CD4-positive, alpha-beta memory T cell (primary cell): ENCODE results near the gene PHF10. TPM values are rescaled to one million over a fixed set of nuclear protein-coding genes. Genes with fewer than 3 reads are reported as not detected.

Source experiments
- CTCF ChIA-PET: fragments of 350-600 bp; sonication (Branson Sonifier 250); formaldehyde crosslinking; loops from one replicate; lab custom pipeline; 2021; ENCODE audit warnings: inconsistent platforms; ENCODE audit not compliant: partially characterized antibody; lab: Charles Lee
- POLR2A ChIA-PET: fragments of 350-600 bp; sonication (Branson Sonifier 250); formaldehyde crosslinking; loops from one replicate; lab custom pipeline; 2021; ENCODE audit not compliant: partially characterized antibody; lab: Charles Lee
- DNase-seq, 5 donors: peaks; one replicate each; pipeline versions ENCODE4 v3.0.0 to v3.0.0-alpha.2; 2020 to 2022; ENCODE audit warnings: mixed read lengths in 1 of 5
- H3K27ac ChIP-seq: one replicate; pipeline ENCODE4 v1.7.0; 2013; ENCODE audit warnings: low read depth, low read length
- H3K27me3 ChIP-seq: 2 replicates; pipeline ENCODE4 v1.7.0; 2013; ENCODE audit warnings: mild to moderate bottlenecking, low read length, moderate library complexity; ENCODE audit not compliant: insufficient read depth
- H3K36me3 ChIP-seq: 2 replicates; pipeline ENCODE4 v1.7.0; 2013; ENCODE audit warnings: mild to moderate bottlenecking, low read length, moderate library complexity; ENCODE audit not compliant: insufficient read depth
- H3K4me1 ChIP-seq: 2 replicates; pipeline ENCODE4 v1.7.0; 2013; ENCODE audit warnings: mild to moderate bottlenecking, low read length, moderate library complexity; ENCODE audit not compliant: insufficient read depth
- H3K4me3 ChIP-seq, 2 donors: one replicate each; pipeline ENCODE4 v1.7.0; 2013; ENCODE audit warnings: low read length in 2 of 2, mild to moderate bottlenecking in 1 of 2
- H3K9me3 ChIP-seq, 2 donors: one replicate each; pipeline ENCODE4 v1.7.0; 2013; ENCODE audit warnings: low read length in 2 of 2, control low read depth in 1 of 2; ENCODE audit not compliant: control insufficient read depth in 1 of 2
- H3K27ac Mint-ChIP-seq, 7 donors: one replicate each; pipeline ENCODE4 v1.8.0; 2020 to 2021; ENCODE audit warnings: mixed read lengths in 7 of 7, mild to moderate bottlenecking in 6 of 7, inconsistent platforms in 3 of 7, moderate library complexity in 3 of 7
- H3K27me3 Mint-ChIP-seq, 2 donors: one replicate each; pipeline ENCODE4 v1.8.0; 2020 to 2021; ENCODE audit warnings: mixed read lengths in 2 of 2
- H3K36me3 Mint-ChIP-seq, 2 donors: one replicate each; pipeline ENCODE4 v1.8.0; 2020 to 2021; ENCODE audit warnings: mixed read lengths in 2 of 2, inconsistent platforms in 1 of 2, mild to moderate bottlenecking in 1 of 2
- H3K4me1 Mint-ChIP-seq, 4 donors: one replicate each; pipeline ENCODE4 v1.8.0; 2020 to 2021; ENCODE audit warnings: mixed read lengths in 4 of 4, mild to moderate bottlenecking in 1 of 4
- H3K4me3 Mint-ChIP-seq, 8 donors: one replicate each; pipeline ENCODE4 v1.8.0; 2020 to 2021; ENCODE audit warnings: mixed read lengths in 8 of 8, mild to moderate bottlenecking in 7 of 8, moderate library complexity in 6 of 8, inconsistent platforms in 3 of 8
- H3K9me3 Mint-ChIP-seq, 8 donors: one replicate each; pipeline ENCODE4 v1.8.0; 2020 to 2021; ENCODE audit warnings: mixed read lengths in 8 of 8, mild to moderate bottlenecking in 5 of 8, inconsistent platforms in 3 of 8, moderate library complexity in 1 of 8
- intact Hi-C: fragments of 100-400 bp; cut with micrococcal nuclease; formaldehyde crosslinking; loops from one replicate; pipeline ENCODE4 v1.15.1; 2023
- polyA plus RNA-seq, 2 donors: library from polyadenylated mRNA; unstranded; fragments of 300-500 nt; fragmentation: Illumina TruSeq; gene quantifications; one replicate each; pipeline ENCODE4 v1.2.3, GENCODE V29; 2021
- total RNA-seq, 2 experiments: library from RNA; stranded (reverse); gene quantifications; one replicate each; pipeline ENCODE4 v1.2.3, GENCODE V29; 2021

PHF10 gene
- total and polyA plus RNA-seq, 4 experiments from 2014 or later: 17.5 to 108 (median 64.8) TPM

DNA sequence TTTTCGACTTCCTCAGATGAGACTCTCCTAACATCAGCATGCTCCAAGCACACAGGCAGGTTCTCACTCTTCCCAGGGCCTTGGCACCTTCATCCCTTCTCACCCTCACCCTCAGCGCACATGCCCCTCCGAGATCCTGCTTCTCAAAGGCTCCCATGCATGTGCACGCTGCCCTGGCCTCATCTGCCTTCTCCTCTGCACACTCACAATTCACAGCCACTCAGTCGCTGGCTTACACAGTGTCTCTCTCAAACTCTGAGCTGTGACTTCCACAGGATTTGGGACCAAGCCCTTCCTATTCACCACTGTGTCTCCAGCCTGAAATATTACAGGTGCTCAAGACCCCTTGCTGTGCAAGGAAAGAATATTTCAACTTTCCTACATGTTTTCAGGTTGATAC, 52.7 kb downstream of the PHF10 start:
- H3K36me3 ChIP-seq: no peaks in the 10 kb centered on the region
- no peaks in the 10 kb centered on the region for H3K9me3 ChIP-seq
- DNase-seq: no peak
- Mint-ChIP-seq H3K36me3 (peaks cover 33% of the 10 kb centered on the region in 2 donors), H3K27me3 (no peaks in the 10 kb centered on the region), H3K4me3 (no peak overlapping the region), H3K27ac (peak overlapping the region in 2 of 7 donors; percentile 5 to 52), H3K9me3 (peaks cover 0 to 2% (median 0%) of the 10 kb centered on the region in 8 donors), H3K4me1 (peaks cover 0 to 7% (median 3%) of the 10 kb centered on the region in 4 donors)
- H3K4me1 ChIP-seq: no peaks in the 10 kb centered on the region
- H3K4me3 ChIP-seq: no peak overlapping the region
- intact Hi-C loops: no loop called here
- POLR2A ChIA-PET: no interaction called here
- H3K27ac ChIP-seq: no peak overlapping the region
- H3K27me3 ChIP-seq: no peaks in the 10 kb centered on the region
- CTCF ChIA-PET: no interaction called here

DNA sequence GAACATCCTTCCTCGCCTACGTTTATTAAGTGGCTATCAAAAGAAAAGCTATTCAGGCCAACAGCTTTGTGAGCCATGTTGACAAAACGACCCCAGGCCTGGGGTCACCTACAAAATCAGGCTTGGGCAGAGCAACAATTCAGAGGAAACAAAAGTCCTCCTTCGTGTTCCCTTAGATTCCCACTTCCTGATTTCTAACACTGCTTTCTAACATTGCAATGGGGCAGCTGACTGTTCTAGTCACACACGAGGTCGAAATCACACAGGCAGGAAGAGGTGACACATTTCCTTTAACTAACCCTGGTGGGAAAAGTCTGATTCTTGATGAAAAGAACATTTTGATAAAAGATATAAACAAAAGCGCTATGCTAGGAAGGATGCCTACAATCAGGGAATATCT, 54.4 kb downstream of the PHF10 start:
- ChIA-PET CTCF (interaction anchor here (1.5 kb wide), 1 partner anchor 22 kb away, joined by 3 read pairs; no protein-coding TSS in a partner anchor), POLR2A (no interaction called here)
- Mint-ChIP-seq H3K36me3 (peaks cover 34 to 43% of the 10 kb centered on the region in 2 donors), H3K4me3 (no peak overlapping the region), H3K27me3 (no peaks in the 10 kb centered on the region), H3K4me1 (peaks cover 0 to 7% (median 3%) of the 10 kb centered on the region in 4 donors), H3K27ac (peak overlapping the region in 3 of 7 donors; percentile 14 to 49 (median 34)), H3K9me3 (peaks cover 0 to 2% (median 0%) of the 10 kb centered on the region in 8 donors)
- DNase-seq: no peak
- H3K27me3 ChIP-seq: no peaks in the 10 kb centered on the region
- H3K4me3 ChIP-seq: no peak overlapping the region
- no peaks in the 10 kb centered on the region for H3K36me3 ChIP-seq
- no peaks in the 10 kb centered on the region for H3K9me3 ChIP-seq
- no peak overlapping the region for H3K27ac ChIP-seq
- intact Hi-C loops: no loop called here
- H3K4me1 ChIP-seq: no peaks in the 10 kb centered on the region

- no peak overlapping the region for H3K4me3 Mint-ChIP-seq
- Histone ChIP-seq H3K4me1 (no peaks in the 10 kb centered on the region), H3K4me3 (no peak overlapping the region), H3K36me3 (no peaks in the 10 kb centered on the region), H3K27ac (no peak overlapping the region), H3K27me3 (no peaks in the 10 kb centered on the region), H3K9me3 (no peaks in the 10 kb centered on the region)
- intact Hi-C loops: no loop called here
- peak overlapping the region in 1 of 7 donors; percentile 38 for H3K27ac Mint-ChIP-seq
- no peaks in the 10 kb centered on the region for H3K9me3 Mint-ChIP-seq
- peaks cover 31 to 42% of the 10 kb centered on the region in 2 donors for H3K36me3 Mint-ChIP-seq
- DNase-seq: no peak
- no peaks in the 10 kb centered on the region for H3K27me3 Mint-ChIP-seq
- POLR2A ChIA-PET: no interaction called here
- H3K4me1 Mint-ChIP-seq: peaks cover 0 to 7% (median 3%) of the 10 kb centered on the region in 4 donors
- CTCF ChIA-PET: no interaction called here
These were observed 55.2 kb downstream of the PHF10 start for GRCh38 chr6:169669147-169669546.

DNA sequence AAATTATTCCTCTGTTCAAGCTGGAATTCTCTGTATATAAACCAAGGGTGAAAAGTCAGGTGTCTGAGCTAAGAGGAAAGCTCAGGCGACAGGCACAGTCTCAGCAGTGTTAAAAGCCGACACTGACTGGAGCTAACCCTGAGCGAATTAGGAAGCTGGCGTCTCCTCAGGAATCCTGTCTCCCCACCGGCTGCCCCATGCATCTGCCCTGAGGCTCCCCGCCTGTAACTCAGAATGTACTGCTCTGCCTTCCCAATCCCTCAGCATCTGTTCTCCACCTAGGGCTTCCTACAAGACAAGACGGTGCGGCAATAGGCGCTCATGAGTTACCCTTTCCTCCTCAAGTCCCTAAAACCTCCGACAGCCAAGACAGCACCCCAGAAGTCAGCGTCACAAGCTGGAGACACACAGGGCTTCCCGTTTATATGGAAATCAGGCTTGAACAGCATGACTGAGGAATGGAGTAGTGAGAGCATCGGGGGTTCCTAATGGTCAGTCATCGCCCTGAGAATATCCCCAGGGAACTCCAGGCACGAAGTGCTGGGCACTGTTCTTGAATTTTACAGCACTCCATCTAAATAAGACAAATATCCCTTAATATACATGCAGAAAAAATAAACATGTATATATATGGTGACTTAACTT, 56.0 kb downstream of the PHF10 start:
- DNase-seq: no peak
- peaks cover 0 to 7% (median 3%) of the 10 kb centered on the region in 4 donors for H3K4me1 Mint-ChIP-seq
- no peaks in the 10 kb centered on the region for H3K4me1 ChIP-seq
- H3K4me3 Mint-ChIP-seq: no peak overlapping the region
- peaks cover 37 to 48% of the 10 kb centered on the region in 2 donors for H3K36me3 Mint-ChIP-seq
- no peaks in the 10 kb centered on the region for H3K9me3 ChIP-seq
- H3K27me3 ChIP-seq: no peaks in the 10 kb centered on the region
- no peaks in the 10 kb centered on the region for H3K9me3 Mint-ChIP-seq
- H3K36me3 ChIP-seq: no peaks in the 10 kb centered on the region
- POLR2A ChIA-PET: no interaction called here
- intact Hi-C loops: no loop called here
- H3K27ac Mint-ChIP-seq: peak overlapping the region in 1 of 7 donors; percentile 5
- CTCF ChIA-PET: no interaction called here
- H3K4me3 ChIP-seq: no peak overlapping the region
- H3K27ac ChIP-seq: no peak overlapping the region
- H3K27me3 Mint-ChIP-seq: no peaks in the 10 kb centered on the region

DNA sequence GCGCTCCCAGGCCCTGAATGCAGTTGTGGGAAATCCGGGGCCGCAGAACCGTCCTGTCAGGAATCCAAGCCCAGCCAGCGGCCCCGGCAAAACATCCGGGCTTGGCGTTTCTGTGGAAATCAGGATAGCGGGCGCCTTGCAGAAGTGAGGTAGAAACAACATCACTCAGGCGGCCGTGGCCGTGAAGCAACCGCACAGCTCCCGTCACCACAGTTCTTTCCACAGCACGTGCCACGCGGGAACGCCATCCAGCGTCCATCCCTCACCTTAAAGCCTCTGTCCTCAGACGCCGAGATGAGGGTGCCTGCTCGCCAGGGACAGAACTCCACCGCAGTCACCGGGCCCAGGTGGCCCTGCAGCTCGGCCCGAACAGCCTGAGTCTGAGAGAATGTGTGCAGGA, 56.6 kb downstream of the PHF10 start:
- H3K36me3 ChIP-seq: no peaks in the 10 kb centered on the region
- peaks cover 0 to 7% (median 2%) of the 10 kb centered on the region in 4 donors for H3K4me1 Mint-ChIP-seq
- no peaks in the 10 kb centered on the region for H3K9me3 Mint-ChIP-seq
- no peaks in the 10 kb centered on the region for H3K27me3 Mint-ChIP-seq
- CTCF ChIA-PET: no interaction called here
- POLR2A ChIA-PET: no interaction called here
- H3K36me3 Mint-ChIP-seq: peaks cover 43 to 51% of the 10 kb centered on the region in 2 donors
- no peak overlapping the region for H3K27ac Mint-ChIP-seq
- intact Hi-C loops: no loop called here
- no peaks in the 10 kb centered on the region for H3K27me3 ChIP-seq
- H3K27ac ChIP-seq: no peak overlapping the region
- no peak overlapping the region for H3K4me3 Mint-ChIP-seq
- H3K4me1 ChIP-seq: no peaks in the 10 kb centered on the region
- DNase-seq: no peak
- no peaks in the 10 kb centered on the region for H3K9me3 ChIP-seq
- H3K4me3 ChIP-seq: no peak overlapping the region

GRCh38 chr6:169666441-169666840, 57.9 kb downstream of the PHF10 start:
- H3K9me3 Mint-ChIP-seq: no peaks in the 10 kb centered on the region
- H3K27me3 ChIP-seq: no peaks in the 10 kb centered on the region
- H3K4me1 ChIP-seq: no peaks in the 10 kb centered on the region
- no peaks in the 10 kb centered on the region for H3K9me3 ChIP-seq
- H3K27me3 Mint-ChIP-seq: no peaks in the 10 kb centered on the region
- no peak overlapping the region for H3K4me3 Mint-ChIP-seq
- no peak overlapping the region for H3K27ac ChIP-seq
- H3K36me3 Mint-ChIP-seq: peaks cover 40 to 53% of the 10 kb centered on the region in 2 donors
- H3K27ac Mint-ChIP-seq: no peak overlapping the region
- peaks cover 0 to 7% (median 2%) of the 10 kb centered on the region in 4 donors for H3K4me1 Mint-ChIP-seq
- ChIA-PET CTCF (no interaction called here), POLR2A (no interaction called here)
- H3K36me3 ChIP-seq: no peaks in the 10 kb centered on the region
- intact Hi-C loops: no loop called here
- no peak overlapping the region for H3K4me3 ChIP-seq
- no peak for DNase-seq

GRCh38 chr6:169665289-169665688, 59.0 kb downstream of the PHF10 start:
- Histone ChIP-seq H3K4me1 (no peaks in the 10 kb centered on the region), H3K4me3 (no peak overlapping the region), H3K36me3 (no peaks in the 10 kb centered on the region), H3K9me3 (no peaks in the 10 kb centered on the region), H3K27me3 (no peaks in the 10 kb centered on the region), H3K27ac (no peak overlapping the region)
- H3K9me3 Mint-ChIP-seq: no peaks in the 10 kb centered on the region
- H3K27ac Mint-ChIP-seq: no peak overlapping the region
- peaks cover 0 to 7% (median 2%) of the 10 kb centered on the region in 4 donors for H3K4me1 Mint-ChIP-seq
- ChIA-PET CTCF (no interaction called here), POLR2A (no interaction called here)
- no peaks in the 10 kb centered on the region for H3K27me3 Mint-ChIP-seq
- H3K36me3 Mint-ChIP-seq: peaks cover 43 to 47% of the 10 kb centered on the region in 2 donors
- DNase-seq: no peak
- H3K4me3 Mint-ChIP-seq: no peak overlapping the region
- intact Hi-C loops: no loop called here
